Stimulated activated CD4-positive, alpha-beta T cell treated with anti-CD3 and anti-CD28 coated beads, Interleukin-4, amount 100 ng/mL, for 1 hour (primary cell): ENCODE results near the gene FAM110D.

Source experiments
- DNase-seq: peaks from one replicate; pipeline ENCODE4 v3.0.0-alpha.2; 2020

FAM110D gene

GRCh38 chr1:26164036-26164860, 5.4 kb downstream of the FAM110D start:
- peak; percentile 66 for DNase-seq

- DNase-seq, result no peak
These were observed 6.3 kb downstream of the FAM110D start for GRCh38 chr1:26164861-26165842.

- no peak for DNase-seq
These were observed 7.9 kb downstream of the FAM110D start for GRCh38 chr1:26166719-26167281.

- DNase-seq, result no peak
These were observed 9.7 kb downstream of the FAM110D start, which contains the start of gene C1orf232 for GRCh38 chr1:26168410-26169197. TSS of gene C1orf232 (minus strand) at chr1:26168963. CDS start at chr1:26168499, 464 bp downstream.

- no peak for DNase-seq
These were observed 10.3 kb downstream of the FAM110D start for GRCh38 chr1:26169198-26169554.

- DNase-seq, result peak; percentile 87
These were observed 11.0 kb downstream of the FAM110D start, which contains the start of gene ZNF593 for GRCh38 chr1:26169669-26170471. TSS of gene ZNF593 (plus strand) at chr1:26169908. CDS start at chr1:26169984, 76 bp downstream.

- DNase-seq, result no peak
These were observed 11.6 kb downstream of the FAM110D start for GRCh38 chr1:26170472-26170821.

GRCh38 chr1:26171084-26172072, 12.5 kb downstream of the FAM110D start, which contains the start of gene ZNF593OS:
TSS of gene ZNF593OS (minus strand) at chr1:26171832. CDS start at chr1:26171661, 171 bp downstream.
- no peak for DNase-seq

- no peak for DNase-seq
These were observed 16.5 kb downstream of the FAM110D start for GRCh38 chr1:26175346-26175745.

GRCh38 chr1:26177182-26177684, 18.4 kb downstream of the FAM110D start, which contains the start of gene CNKSR1:
TSS of gene CNKSR1 (plus strand) at chr1:26177491. CDS start at chr1:26177548, 57 bp downstream.
- DNase-seq, result no peak

GRCh38 chr1:26180010-26180506, 21.2 kb downstream of the FAM110D start:
- DNase-seq, result no peak

GRCh38 chr1:26181586-26182382, 22.9 kb downstream of the FAM110D start:
- DNase-seq, result no peak

GRCh38 chr1:26182383-26182696, 23.5 kb downstream of the FAM110D start:
- no peak for DNase-seq

GRCh38 chr1:26184086-26184485, 25.2 kb downstream of the FAM110D start:
- no peak for DNase-seq

- no peak for DNase-seq
These were observed 26.0 kb downstream of the FAM110D start for GRCh38 chr1:26184883-26185282.

- no peak for DNase-seq
These were observed 29.0 kb downstream of the FAM110D start for GRCh38 chr1:26187882-26188281.

- DNase-seq, result no peak
These were observed 29.6 kb downstream of the FAM110D start for GRCh38 chr1:26188477-26188876.

GRCh38 chr1:26189331-26189730, 30.5 kb downstream of the FAM110D start:
- DNase-seq, result no peak

- DNase-seq, result no peak
These were observed 30.9 kb downstream of the FAM110D start for GRCh38 chr1:26189751-26190275.
